Mononuclear cell (primary cell): Measurements from ENCODE around the gene MRPL40. TPM values are rescaled to one million over a fixed set of nuclear protein-coding genes. Genes with fewer than 3 reads are reported as not detected.
"Not testable (repeated sequence)": the region's sequence is repeated elsewhere in the genome, so short reads cannot be mapped to it uniquely, and the experiment has no call there.

Experiments used
- H3K27me3 ChIP-seq: 2 replicates; pipeline ENCODE4 v1.6.0; 2011; ENCODE audit warnings: low read length, control low read depth; ENCODE audit not compliant: insufficient read depth
- H3K4me1 ChIP-seq: 2 replicates; pipeline ENCODE4 v1.5.1; 2011; ENCODE audit warnings: mild to moderate bottlenecking, low read length, control low read depth; ENCODE audit not compliant: insufficient read depth
- H3K4me3 ChIP-seq: 2 replicates; pipeline ENCODE4 v1.5.1; 2011; ENCODE audit warnings: mild to moderate bottlenecking, low read length, moderate library complexity
- H3K9me3 ChIP-seq: 2 replicates; pipeline ENCODE4 v1.5.1; 2011; ENCODE audit warnings: low read depth, mild to moderate bottlenecking, control low read depth, low read length
- total RNA-seq: library from RNA; depleted of rRNA; stranded (reverse); fragments of >200 nt; gene quantifications from one replicate; pipeline ENCODE4 v1.2.3, GENCODE V29; 2012

Gene MRPL40
- total RNA-seq, 1 donor: 10.0 TPM

- not testable (repeated sequence) for H3K27me3 ChIP-seq, H3K4me3 ChIP-seq, H3K9me3 ChIP-seq
- peaks cover 28% of the 10 kb centered on the region for H3K4me1 ChIP-seq
Observed at GRCh38 chr22:19445279-19445982, 13.1 kb downstream of the MRPL40 start.

GRCh38 chr22:19446603-19447329, 14.4 kb downstream of the MRPL40 start:
- peak overlapping the region; percentile 78 for H3K4me3 ChIP-seq
- peaks cover 28% of the 10 kb centered on the region for H3K4me1 ChIP-seq
- no peaks in the 10 kb centered on the region for H3K27me3 ChIP-seq
- H3K9me3 ChIP-seq: no peaks in the 10 kb centered on the region

GRCh38 chr22:19447330-19448075, 15.2 kb downstream of the MRPL40 start, which contains the start of gene C22orf39:
TSS of gene C22orf39 (minus strand) at chr22:19447711. CDS start at chr22:19447688, 23 bp downstream.
- H3K9me3 ChIP-seq: no peaks in the 10 kb centered on the region
- peak within 1 kb of the TSS; percentile 78 for H3K4me3 ChIP-seq
- peaks cover 28% of the 10 kb centered on the region for H3K4me1 ChIP-seq
- H3K27me3 ChIP-seq: no peaks in the 10 kb centered on the region

- Histone ChIP-seq H3K27me3 (no peaks in the 10 kb centered on the region), H3K4me1 (peaks cover 28% of the 10 kb centered on the region), H3K4me3 (peak overlapping the region; percentile 78), H3K9me3 (no peaks in the 10 kb centered on the region)
Observed at GRCh38 chr22:19448076-19448607, 15.8 kb downstream of the MRPL40 start.

GRCh38 chr22:19448739-19449421, 16.5 kb downstream of the MRPL40 start:
- Histone ChIP-seq H3K27me3 (no peaks in the 10 kb centered on the region), H3K4me3 (no peak overlapping the region)

GRCh38 chr22:19449422-19449767, 17.1 kb downstream of the MRPL40 start:
- Histone ChIP-seq H3K4me1 (peaks cover 28% of the 10 kb centered on the region), H3K27me3 (no peaks in the 10 kb centered on the region), H3K4me3 (no peak overlapping the region), H3K9me3 (no peaks in the 10 kb centered on the region)

More at GRCh38 chr22:19448739-19449421, 16.5 kb downstream of the MRPL40 start:
- peaks cover 28% of the 10 kb centered on the region for H3K4me1 ChIP-seq
- no peaks in the 10 kb centered on the region for H3K9me3 ChIP-seq

GRCh38 chr22:19450363-19451175, 18.2 kb downstream of the MRPL40 start:
- H3K9me3 ChIP-seq: no peaks in the 10 kb centered on the region
- H3K4me1 ChIP-seq: peaks cover 26% of the 10 kb centered on the region
- H3K27me3 ChIP-seq: no peaks in the 10 kb centered on the region
- no peak overlapping the region for H3K4me3 ChIP-seq

- Histone ChIP-seq H3K9me3 (no peaks in the 10 kb centered on the region), H3K27me3 (no peaks in the 10 kb centered on the region), H3K4me3 (no peak overlapping the region), H3K4me1 (peaks cover 17% of the 10 kb centered on the region)
Observed at GRCh38 chr22:19451570-19451969, 19.2 kb downstream of the MRPL40 start.

GRCh38 chr22:19453718-19454117, 21.4 kb downstream of the MRPL40 start:
- Histone ChIP-seq H3K4me1 (peaks cover 3% of the 10 kb centered on the region), H3K27me3 (no peaks in the 10 kb centered on the region), H3K4me3 (no peak overlapping the region), H3K9me3 (no peaks in the 10 kb centered on the region)

GRCh38 chr22:19454156-19454555, 21.8 kb downstream of the MRPL40 start:
- Histone ChIP-seq H3K9me3 (no peaks in the 10 kb centered on the region), H3K4me3 (no peak overlapping the region), H3K27me3 (no peaks in the 10 kb centered on the region), H3K4me1 (no peaks in the 10 kb centered on the region)

GRCh38 chr22:19455033-19455432, 22.7 kb downstream of the MRPL40 start:
- no peaks in the 10 kb centered on the region for H3K9me3 ChIP-seq
- H3K4me3 ChIP-seq: no peak overlapping the region
- H3K4me1 ChIP-seq: no peaks in the 10 kb centered on the region
- no peaks in the 10 kb centered on the region for H3K27me3 ChIP-seq

- no peaks in the 10 kb centered on the region for H3K9me3 ChIP-seq
- no peaks in the 10 kb centered on the region for H3K27me3 ChIP-seq
- H3K4me1 ChIP-seq: no peaks in the 10 kb centered on the region
- H3K4me3 ChIP-seq: no peak overlapping the region
Observed at GRCh38 chr22:19455585-19456370, 23.4 kb downstream of the MRPL40 start.

GRCh38 chr22:19456541-19456940, 24.2 kb downstream of the MRPL40 start:
- Histone ChIP-seq H3K9me3 (no peaks in the 10 kb centered on the region), H3K4me1 (no peaks in the 10 kb centered on the region)

More at GRCh38 chr22:19456541-19456940, 24.2 kb downstream of the MRPL40 start:
- Histone ChIP-seq H3K27me3 (no peaks in the 10 kb centered on the region), H3K4me3 (no peak overlapping the region)
